ENCODE results near the gene PHLPP2.

PHLPP2 gene

GRCh38 chr16:71648921-71649320, 75.6 kb downstream of the PHLPP2 start:
- DNase-seq (ENCODE audit: extremely low read depth, low read depth) = no peak
- peak; percentile 21 for TF ChIP-seq CTCF (IDR thresholded peaks at IDR 0.05; ENCODE audit: low read depth, low read length)

- no peak for TF ChIP-seq CTCF (IDR thresholded peaks at IDR 0.05; ENCODE audit: low read depth, low read length)
Measured at GRCh38 chr16:71648162-71648561, 76.3 kb downstream of the PHLPP2 start.

GRCh38 chr16:71647391-71647790, 77.1 kb downstream of the PHLPP2 start:
- no peak for DNase-seq (ENCODE audit: extremely low read depth, low read depth)
- no peak for TF ChIP-seq CTCF (IDR thresholded peaks at IDR 0.05; ENCODE audit: low read depth, low read length)

More at GRCh38 chr16:71648162-71648561, 76.3 kb downstream of the PHLPP2 start:
- no peak for DNase-seq (ENCODE audit: extremely low read depth, low read depth)

GRCh38 chr16:71645450-71645849, 79.1 kb downstream of the PHLPP2 start:
- DNase-seq (ENCODE audit: extremely low read depth, low read depth) = no peak
- peak; percentile 15 for TF ChIP-seq CTCF (IDR thresholded peaks at IDR 0.05; ENCODE audit: low read depth, low read length)

GRCh38 chr16:71637398-71637797, 87.1 kb downstream of the PHLPP2 start:
- peak; percentile 19 for DNase-seq (ENCODE audit: extremely low read depth, low read depth)
- no peak for TF ChIP-seq CTCF (IDR thresholded peaks at IDR 0.05; ENCODE audit: low read depth, low read length)

GRCh38 chr16:71635632-71636031, 88.9 kb downstream of the PHLPP2 start:
- no peak for DNase-seq (ENCODE audit: extremely low read depth, low read depth)
- no peak for TF ChIP-seq CTCF (IDR thresholded peaks at IDR 0.05; ENCODE audit: low read depth, low read length)

GRCh38 chr16:71631776-71632175, 92.7 kb downstream of the PHLPP2 start:
- DNase-seq (ENCODE audit: extremely low read depth, low read depth) = no peak
- no peak for TF ChIP-seq CTCF (IDR thresholded peaks at IDR 0.05; ENCODE audit: low read depth, low read length)
